Rectal smooth muscle tissue (tissue), 1 donor: ENCODE results near the gene SOX2.

Source experiments
- H3K27ac ChIP-seq: one replicate; pipeline ENCODE4 v1.7.0; 2013; ENCODE audit warnings: low read depth, low read length, inconsistent platforms
- H3K27me3 ChIP-seq: one replicate; pipeline ENCODE4 v1.7.0; 2013; ENCODE audit warnings: low read length; ENCODE audit not compliant: control insufficient read depth, insufficient read depth
- H3K36me3 ChIP-seq: one replicate; pipeline ENCODE4 v1.7.0; 2013; ENCODE audit warnings: low read length; ENCODE audit not compliant: control insufficient read depth, insufficient read depth
- H3K4me1 ChIP-seq: one replicate; pipeline ENCODE4 v1.7.0; 2013; ENCODE audit warnings: low read length; ENCODE audit not compliant: control insufficient read depth, insufficient read depth
- H3K4me3 ChIP-seq: one replicate; pipeline ENCODE4 v1.7.0; 2013; ENCODE audit warnings: low read length
- H3K9ac ChIP-seq: one replicate; pipeline ENCODE4 v1.7.0; 2013; ENCODE audit warnings: low read length

Gene SOX2

DNA sequence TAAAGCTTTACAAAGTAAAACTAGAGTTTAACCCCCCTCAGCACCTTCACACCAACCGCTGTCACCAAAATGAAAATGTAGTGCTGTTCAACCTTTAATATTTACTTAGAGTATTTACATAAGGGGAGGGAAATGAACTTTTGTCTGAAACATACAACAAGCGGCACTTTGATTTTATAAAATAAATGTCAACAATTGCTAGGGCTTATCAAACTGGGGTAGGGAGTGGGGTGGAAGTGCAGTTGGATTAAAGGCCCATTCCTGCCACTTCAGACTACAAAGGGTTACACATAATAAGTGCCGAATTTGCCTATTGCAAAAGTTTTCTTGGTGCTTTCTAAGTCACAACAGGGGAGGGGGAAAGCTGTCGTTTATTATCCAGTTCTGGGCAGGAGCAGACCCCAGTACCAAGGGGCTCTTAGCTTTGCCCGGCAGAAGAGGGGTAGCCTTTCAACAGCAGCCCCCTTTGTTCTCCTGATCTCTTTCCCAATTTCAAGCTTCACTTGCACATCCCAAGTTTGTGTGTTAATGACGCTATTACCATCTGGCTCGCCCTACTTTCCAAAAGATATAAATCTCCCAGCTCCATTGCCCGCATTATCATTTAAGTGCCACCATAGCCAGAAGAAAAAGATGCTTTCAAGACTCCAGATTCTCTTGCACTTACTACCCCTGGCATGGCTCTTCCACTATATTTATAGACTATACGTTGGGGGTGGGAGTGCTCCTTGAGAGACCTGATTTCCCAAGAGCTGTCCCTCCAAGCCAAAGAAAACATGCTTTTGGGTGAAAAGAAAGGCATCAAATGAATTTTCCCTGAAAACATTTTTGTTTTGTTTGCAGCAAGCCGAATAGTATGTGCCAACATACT, 17.0 kb downstream of the SOX2 start:
- no peak overlapping the region for H3K27ac ChIP-seq

DNA sequence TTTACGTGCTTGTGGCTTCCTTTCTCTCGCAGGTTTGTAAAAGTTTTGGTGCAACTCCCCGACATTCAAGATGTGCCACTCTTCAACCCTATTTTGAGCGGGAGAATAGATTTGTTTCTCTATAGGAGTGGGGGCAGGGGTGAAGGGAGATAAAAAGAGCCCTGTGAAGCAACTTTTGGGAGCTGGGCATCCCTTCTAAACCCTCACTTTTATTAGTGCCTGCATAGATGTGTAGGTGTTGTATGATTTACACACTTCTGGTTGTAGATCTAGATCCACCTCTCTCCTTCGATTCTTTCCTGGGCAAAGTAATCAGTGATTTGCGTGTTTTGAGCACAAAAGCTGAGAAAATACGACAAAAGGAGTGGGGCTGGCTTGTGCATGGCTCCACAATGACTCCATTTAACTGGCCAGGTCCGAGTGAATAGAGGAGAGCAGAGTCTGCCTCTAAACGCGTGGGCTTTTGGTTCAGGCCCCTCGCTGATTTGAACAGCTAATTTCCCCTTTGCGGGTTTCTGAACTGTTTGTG, 17.7 kb downstream of the SOX2 start:
- no peaks in the 10 kb centered on the region for H3K4me1 ChIP-seq
- peaks cover 42% of the 10 kb centered on the region for H3K27me3 ChIP-seq
- no peaks in the 10 kb centered on the region for H3K36me3 ChIP-seq
- no peak overlapping the region for H3K27ac ChIP-seq
- no peak overlapping the region for H3K9ac ChIP-seq
- H3K4me3 ChIP-seq = no peak overlapping the region

More for the DNA sequence above, 17.0 kb downstream of the SOX2 start:
- Histone ChIP-seq H3K4me1 (no peaks in the 10 kb centered on the region), H3K9ac (no peak overlapping the region), H3K36me3 (no peaks in the 10 kb centered on the region), H3K27me3 (peaks cover 47% of the 10 kb centered on the region), H3K4me3 (no peak overlapping the region)

DNA sequence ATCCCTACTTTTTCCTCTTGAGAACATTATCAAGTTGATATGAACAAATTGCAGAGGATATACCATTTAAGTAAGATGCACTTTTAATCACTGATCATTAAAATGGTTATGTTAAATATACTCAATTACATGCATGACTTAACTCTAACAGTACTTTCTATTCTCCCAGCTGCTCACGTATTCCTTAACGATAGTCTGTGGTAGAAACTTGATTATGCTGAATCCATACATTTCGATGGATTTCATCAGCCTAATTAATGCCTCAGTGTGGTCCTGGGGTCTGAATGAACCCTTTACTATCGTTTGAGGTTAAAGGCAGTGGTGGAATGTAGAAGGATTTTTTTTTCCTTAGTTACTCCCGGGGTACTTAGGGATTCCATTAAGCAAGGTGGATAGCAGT, 18.6 kb downstream of the SOX2 start:
- H3K36me3 ChIP-seq = no peaks in the 10 kb centered on the region
- H3K27me3 ChIP-seq = peaks cover 38% of the 10 kb centered on the region
- no peaks in the 10 kb centered on the region for H3K4me1 ChIP-seq
- no peak overlapping the region for H3K4me3 ChIP-seq
- no peak overlapping the region for H3K27ac ChIP-seq
- H3K9ac ChIP-seq = no peak overlapping the region

GRCh38 chr3:181730934-181731333, 19.2 kb downstream of the SOX2 start:
- no peak overlapping the region for H3K27ac ChIP-seq
- H3K4me1 ChIP-seq = no peaks in the 10 kb centered on the region
- H3K27me3 ChIP-seq = peaks cover 32% of the 10 kb centered on the region
- no peak overlapping the region for H3K4me3 ChIP-seq
- H3K36me3 ChIP-seq = no peaks in the 10 kb centered on the region
- H3K9ac ChIP-seq = no peak overlapping the region

DNA sequence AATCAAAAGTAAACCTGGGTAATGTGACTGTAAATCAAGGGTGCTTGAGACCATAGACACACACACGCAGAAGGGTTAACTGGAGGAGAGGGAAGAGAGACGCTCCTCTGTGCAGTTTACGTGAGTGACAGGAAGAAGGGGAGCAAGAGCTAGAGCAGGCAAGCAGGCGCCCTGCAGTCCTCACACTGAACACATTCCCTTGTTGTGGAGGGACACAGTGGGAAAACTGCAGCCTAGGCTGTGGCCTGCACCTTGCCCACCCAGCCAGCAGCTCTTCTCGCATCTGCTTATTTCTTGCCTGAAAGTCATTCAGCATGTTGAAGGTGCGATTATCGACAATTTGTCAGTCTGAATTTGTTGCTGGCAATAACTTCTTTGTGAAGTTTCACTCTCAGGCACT, 24.2 kb downstream of the SOX2 start:
- Histone ChIP-seq H3K4me1 (no peaks in the 10 kb centered on the region), H3K27me3 (peaks cover 2% of the 10 kb centered on the region), H3K36me3 (no peaks in the 10 kb centered on the region), H3K4me3 (no peak overlapping the region), H3K27ac (no peak overlapping the region), H3K9ac (no peak overlapping the region)

DNA sequence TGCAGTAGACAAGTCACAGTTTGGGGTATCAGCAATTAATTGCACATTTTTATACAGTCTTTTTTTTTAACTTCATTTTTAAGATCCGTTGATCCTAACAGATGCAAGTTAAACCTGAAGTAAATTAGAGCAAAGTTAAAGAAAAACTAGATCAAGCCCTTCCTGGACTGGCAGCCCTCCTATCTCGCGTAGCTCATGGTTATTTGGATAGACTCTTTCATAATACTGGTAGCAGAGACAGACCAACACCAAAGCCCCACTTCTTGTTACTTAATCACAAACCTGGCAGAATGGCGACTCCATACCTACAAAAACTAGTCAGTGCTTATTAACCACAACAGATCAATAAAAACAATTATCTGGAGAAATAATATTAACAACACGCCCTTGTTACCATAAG, 26.8 kb downstream of the SOX2 start:
- H3K27ac ChIP-seq = no peak overlapping the region
- no peaks in the 10 kb centered on the region for H3K27me3 ChIP-seq
- H3K9ac ChIP-seq = no peak overlapping the region
- no peaks in the 10 kb centered on the region for H3K36me3 ChIP-seq
- no peak overlapping the region for H3K4me3 ChIP-seq
- no peaks in the 10 kb centered on the region for H3K4me1 ChIP-seq

GRCh38 chr3:181739628-181740027, 27.9 kb downstream of the SOX2 start:
- Histone ChIP-seq H3K27ac (no peak overlapping the region), H3K4me1 (no peaks in the 10 kb centered on the region)

GRCh38 chr3:181741417-181741816, 29.7 kb downstream of the SOX2 start:
- H3K36me3 ChIP-seq = no peaks in the 10 kb centered on the region
- no peak overlapping the region for H3K4me3 ChIP-seq
- no peaks in the 10 kb centered on the region for H3K27me3 ChIP-seq
- H3K9ac ChIP-seq = no peak overlapping the region
- no peak overlapping the region for H3K27ac ChIP-seq
- H3K4me1 ChIP-seq = no peaks in the 10 kb centered on the region

More at GRCh38 chr3:181739628-181740027, 27.9 kb downstream of the SOX2 start:
- Histone ChIP-seq H3K27me3 (no peaks in the 10 kb centered on the region), H3K9ac (no peak overlapping the region), H3K36me3 (no peaks in the 10 kb centered on the region), H3K4me3 (no peak overlapping the region)

DNA sequence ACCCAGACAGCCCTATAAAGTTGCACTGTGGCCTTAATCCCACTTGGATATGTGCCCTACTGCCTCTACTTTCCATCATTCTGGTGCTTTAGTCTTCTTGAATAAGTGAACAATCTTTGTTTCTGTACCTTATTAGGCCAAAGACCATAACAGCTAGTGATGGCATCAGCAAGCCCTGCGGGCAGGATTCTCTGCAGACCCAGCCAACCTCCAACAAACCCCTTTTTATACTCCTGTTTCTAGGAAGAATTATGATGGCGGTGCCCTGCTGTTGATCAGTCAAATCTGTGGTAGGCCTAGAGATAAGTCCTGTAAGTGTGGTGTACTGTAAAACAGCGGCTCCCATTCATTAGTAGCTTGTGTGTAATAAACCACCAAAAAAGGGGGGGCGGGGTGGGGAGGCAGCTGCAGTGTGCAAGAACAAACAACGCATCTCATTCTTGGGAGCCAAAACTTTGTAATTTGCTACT, 40.5 kb downstream of the SOX2 start:
- no peak overlapping the region for H3K9ac ChIP-seq
- H3K4me3 ChIP-seq = no peak overlapping the region
- no peak overlapping the region for H3K27ac ChIP-seq

GRCh38 chr3:181753391-181753790, 41.7 kb downstream of the SOX2 start:
- H3K27ac ChIP-seq = no peak overlapping the region
- no peaks in the 10 kb centered on the region for H3K4me1 ChIP-seq
- no peak overlapping the region for H3K4me3 ChIP-seq
- H3K36me3 ChIP-seq = no peaks in the 10 kb centered on the region
- H3K27me3 ChIP-seq = no peaks in the 10 kb centered on the region
- H3K9ac ChIP-seq = no peak overlapping the region

More for the DNA sequence above, 40.5 kb downstream of the SOX2 start:
- Histone ChIP-seq H3K27me3 (no peaks in the 10 kb centered on the region), H3K4me1 (no peaks in the 10 kb centered on the region), H3K36me3 (no peaks in the 10 kb centered on the region)

DNA sequence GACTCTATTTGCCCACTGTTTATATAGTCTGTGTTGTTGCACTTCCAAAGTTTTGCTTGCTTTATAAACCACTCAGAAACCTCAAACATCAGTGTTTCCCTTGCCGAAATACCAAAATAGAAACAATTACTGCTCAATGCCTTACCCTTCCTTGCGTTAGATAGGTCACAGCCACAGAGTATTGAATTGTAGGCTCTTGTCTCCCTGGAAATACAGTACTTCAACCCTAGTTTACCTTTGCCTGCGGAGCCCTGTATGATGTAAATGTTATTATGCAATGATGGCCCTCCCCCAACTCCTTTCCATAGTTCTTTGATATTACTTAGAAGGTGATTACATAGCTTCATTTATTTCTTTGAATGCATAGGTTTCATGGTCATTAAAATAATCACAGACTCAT, 44.2 kb downstream of the SOX2 start:
- Histone ChIP-seq H3K27me3 (no peaks in the 10 kb centered on the region), H3K36me3 (no peaks in the 10 kb centered on the region), H3K27ac (no peak overlapping the region), H3K9ac (no peak overlapping the region), H3K4me3 (no peak overlapping the region), H3K4me1 (no peaks in the 10 kb centered on the region)

- H3K9ac ChIP-seq = no peak overlapping the region
- H3K27ac ChIP-seq = no peak overlapping the region
- H3K27me3 ChIP-seq = no peaks in the 10 kb centered on the region
- no peak overlapping the region for H3K4me3 ChIP-seq
- H3K36me3 ChIP-seq = no peaks in the 10 kb centered on the region
- no peaks in the 10 kb centered on the region for H3K4me1 ChIP-seq
Measured at GRCh38 chr3:181756645-181757297, 45.0 kb downstream of the SOX2 start.
